GM23338 (cell line): ENCODE results near the gene MAN1B1. TPM values are rescaled to one million over a fixed set of nuclear protein-coding genes. Genes with fewer than 3 reads are reported as not detected.

Experiments
- ATAC-seq: fragments of 200-7000 bp; cut with Tn5 transposase; 3 replicates; pipeline ENCODE4 v1.9.1; 2020
- DNase-seq: peaks from one replicate; pipeline ENCODE4 v3.0.0-alpha.2; 2015; ENCODE audit warnings: low spot score
- H2AFZ ChIP-seq: fragments of 200-600 bp; sonication (generic); 2 replicates; pipeline ENCODE4 v1.8.0; 2016; ENCODE audit warnings: antibody characterized with exemption, mild to moderate bottlenecking, moderate library complexity
- H3F3A ChIP-seq: fragments of 200-600 bp; sonication (generic); replicated peaks from 2 replicates; pipeline ENCODE4 v1.8.0; 2017; ENCODE audit warnings: antibody characterized with exemption, mixed run types, low read depth
- H3K27ac ChIP-seq: fragments of 200-600 bp; sonication (generic); 2 replicates; pipeline ENCODE4 v1.6.1; 2016; ENCODE audit warnings: low read depth
- H3K27me3 ChIP-seq: fragments of 200-600 bp; sonication (generic); 2 replicates; pipeline ENCODE4 v1.8.0; 2016; ENCODE audit warnings: mild to moderate bottlenecking, mixed run types, moderate library complexity; ENCODE audit not compliant: insufficient read depth
- H3K36me3 ChIP-seq: fragments of 200-600 bp; sonication (generic); 2 replicates; pipeline ENCODE4 v1.8.0; 2016; ENCODE audit warnings: mild to moderate bottlenecking; ENCODE audit not compliant: insufficient read depth
- H3K4me1 ChIP-seq: fragments of 200-600 bp; sonication (generic); 2 replicates; pipeline ENCODE4 v1.8.0; 2016; ENCODE audit warnings: mild to moderate bottlenecking, moderate library complexity; ENCODE audit not compliant: insufficient read depth
- H3K4me2 ChIP-seq: fragments of 200-600 bp; sonication (generic); 2 replicates; pipeline ENCODE4 v1.7.1; 2017; ENCODE audit warnings: mixed run types
- H3K4me3 ChIP-seq: fragments of 200-600 bp; sonication (generic); 2 replicates; pipeline ENCODE4 v1.6.1; 2016; ENCODE audit warnings: mixed run types
- H3K79me2 ChIP-seq: fragments of 200-600 bp; sonication (generic); replicated peaks from 2 replicates; pipeline ENCODE4 v1.8.0; 2017; ENCODE audit warnings: mild to moderate bottlenecking; ENCODE audit not compliant: insufficient read depth
- H3K9me2 ChIP-seq: fragments of 200-600 bp; sonication (generic); 2 replicates; pipeline ENCODE4 v1.8.0; 2017; ENCODE audit not compliant: insufficient read depth
- H4K20me1 ChIP-seq: fragments of 200-600 bp; sonication (generic); replicated peaks from 2 replicates; pipeline ENCODE4 v1.8.0; 2017; ENCODE audit warnings: mild to moderate bottlenecking; ENCODE audit not compliant: insufficient read depth
- H3K27ac Mint-ChIP-seq: 2 replicates; pipeline ENCODE4 v1.8.0; 2020; ENCODE audit warnings: inconsistent platforms, mild to moderate bottlenecking, moderate library complexity, mixed read lengths
- H3K27me3 Mint-ChIP-seq: 3 replicates; pipeline ENCODE4 v1.8.0; 2022; ENCODE audit warnings: low read depth, mild to moderate bottlenecking, moderate library complexity, mixed read lengths, inconsistent platforms; ENCODE audit not compliant: insufficient read depth, poor library complexity
- H3K36me3 Mint-ChIP-seq: 3 replicates; pipeline ENCODE4 v1.8.0; 2021; ENCODE audit warnings: low read depth, mild to moderate bottlenecking, inconsistent platforms, moderate library complexity, mixed read lengths
- H3K4me1 Mint-ChIP-seq: 3 replicates; pipeline ENCODE4 v1.8.0; 2020; ENCODE audit warnings: mild to moderate bottlenecking, inconsistent platforms, mixed read lengths
- H3K4me3 Mint-ChIP-seq: 3 replicates; pipeline ENCODE4 v1.8.0; 2021; ENCODE audit warnings: moderate library complexity, mild to moderate bottlenecking, inconsistent platforms, mixed read lengths
- H3K9me3 Mint-ChIP-seq: 3 replicates; pipeline ENCODE4 v1.8.0; 2020; ENCODE audit warnings: moderate library complexity, mild to moderate bottlenecking, inconsistent platforms, mixed read lengths
- CREB1 ChIP-seq: fragments of 250-450 bp; sonication (Bioruptor Pico); IDR thresholded peaks from 2 replicates; pipeline ENCODE4 v1.5.0; 2020; ENCODE audit warnings: low read depth, mild to moderate bottlenecking, moderate library complexity
- CTCF ChIP-seq, 2 experiments: fragments of 200-600 bp in 1 of 2; sonication (generic) in 1 of 2; conservative IDR thresholded peaks; 2 replicates each; pipeline versions ENCODE4 v1.5.1 to v1.6.1; 2016 to 2017; ENCODE audit warnings: antibody characterized with exemption in 2 of 2, low read depth in 2 of 2, mild to moderate bottlenecking in 2 of 2, moderate library complexity in 1 of 2
- ETS1 ChIP-seq: IDR thresholded peaks from 2 replicates; pipeline ENCODE4 v1.6.1; 2016; ENCODE audit warnings: antibody characterized with exemption
- STAT1 ChIP-seq: IDR thresholded peaks from one replicate; pipeline ENCODE4 v1.6.1; 2016; ENCODE audit warnings: antibody characterized with exemption; ENCODE audit not compliant: unreplicated experiment
- ZNF462 ChIP-seq: fragments of 250-450 bp; sonication (Bioruptor Pico); IDR thresholded peaks from 2 replicates; pipeline ENCODE4 v1.5.0; 2020; ENCODE audit warnings: mild to moderate bottlenecking, moderate library complexity
- polyA plus RNA-seq: library from polyadenylated mRNA; unstranded; fragments of >200 nt; fragmentation: Nextera tagmentation; extraction: Ambion mirVana; gene quantifications from 2 replicates; pipeline ENCODE4 v1.2.1, GENCODE V29; 2016
- total RNA-seq: library from RNA; depleted of rRNA; stranded (reverse); fragments of >200 nt; shearing (Covaris generic); gene quantifications from 2 replicates; pipeline ENCODE4 v1.2.3, GENCODE V29; 2014

MAN1B1 gene
- total and polyA plus RNA-seq, 2 experiments from 2014 or later = 15.7 to 39.9 TPM

GRCh38 chr9:137127301-137128157 is 40.7 kb downstream of the MAN1B1 start (continued):
- TF ChIP-seq ZNF462 (CRISPR knock-in tag) (no peak), ETS1 (no peak), CREB1 (CRISPR knock-in tag) (no peak)

- Histone ChIP-seq H3K79me2 (0 out of 2 replicates have a peak, but pooled peaks cover 8% of the 10 kb centered on the region), H3K27me3 (peaks cover 21% of the 10 kb centered on the region), H2AFZ (no peak overlapping the region), H3K4me1 (peaks cover 10% of the 10 kb centered on the region; the same call in 1 of the 2 replicates), H3K27ac (no peak overlapping the region), H3K4me3 (peak overlapping the region; percentile 82), H3K9me2 (no peaks in the 10 kb centered on the region), H3K4me2 (peak overlapping the region; percentile 95), H3F3A (peaks cover 8% of the 10 kb centered on the region), H4K20me1 (no peaks in the 10 kb centered on the region; the same call in 1 of the 2 replicates), H3K36me3 (no peaks in the 10 kb centered on the region)
- Mint-ChIP-seq H3K27ac (no peak overlapping the region), H3K9me3 (no peaks in the 10 kb centered on the region; the same call in 2 of the 3 replicates), H3K36me3 (no peaks in the 10 kb centered on the region; the same call in 2 of the 3 replicates), H3K4me1 (peaks cover 15% of the 10 kb centered on the region), H3K27me3 (peaks cover 8% of the 10 kb centered on the region), H3K4me3 (peak overlapping the region; percentile 89)
- DNase-seq (no peak), ATAC-seq (no peak)
- no peak for TF ChIP-seq ETS1
- no peak for TF ChIP-seq CTCF (conservative IDR thresholded peaks at IDR 0.05; ENCODE audit: low read depth in 2 of 2)
- TF ChIP-seq STAT1 = no peak
Measured at GRCh38 chr9:137128158-137128861, 41.5 kb downstream of the MAN1B1 start.
